HL-60 (cell line): Measurements from ENCODE around the gene CRYM.

Experiments
- GABPA ChIP-seq: IDR thresholded peaks from 2 replicates; pipeline ENCODE4 v1.6.1; 2012; ENCODE audit warnings: low read depth
- POLR2AphosphoS5 ChIP-seq: IDR thresholded peaks from 2 replicates; pipeline ENCODE4 v1.6.1; 2012; ENCODE audit warnings: low read depth
- SPI1 ChIP-seq: IDR thresholded peaks from 2 replicates; pipeline ENCODE4 v1.6.1; 2012; ENCODE audit warnings: low read depth, mild to moderate bottlenecking, borderline replicate concordance
- TF ChIP-seq, protein P1 (sequence below): IDR thresholded peaks from one replicate; pipeline ENCODE4 v1.5.1; 2011; ENCODE audit warnings: low read length, control low read depth, inconsistent platforms; ENCODE audit not compliant: insufficient read depth
- TF ChIP-seq, protein P2 (sequence below): IDR thresholded peaks from 2 replicates; pipeline ENCODE4 v1.6.1; 2012; ENCODE audit warnings: low read depth; ENCODE audit not compliant: insufficient replicate concordance

DNA sequence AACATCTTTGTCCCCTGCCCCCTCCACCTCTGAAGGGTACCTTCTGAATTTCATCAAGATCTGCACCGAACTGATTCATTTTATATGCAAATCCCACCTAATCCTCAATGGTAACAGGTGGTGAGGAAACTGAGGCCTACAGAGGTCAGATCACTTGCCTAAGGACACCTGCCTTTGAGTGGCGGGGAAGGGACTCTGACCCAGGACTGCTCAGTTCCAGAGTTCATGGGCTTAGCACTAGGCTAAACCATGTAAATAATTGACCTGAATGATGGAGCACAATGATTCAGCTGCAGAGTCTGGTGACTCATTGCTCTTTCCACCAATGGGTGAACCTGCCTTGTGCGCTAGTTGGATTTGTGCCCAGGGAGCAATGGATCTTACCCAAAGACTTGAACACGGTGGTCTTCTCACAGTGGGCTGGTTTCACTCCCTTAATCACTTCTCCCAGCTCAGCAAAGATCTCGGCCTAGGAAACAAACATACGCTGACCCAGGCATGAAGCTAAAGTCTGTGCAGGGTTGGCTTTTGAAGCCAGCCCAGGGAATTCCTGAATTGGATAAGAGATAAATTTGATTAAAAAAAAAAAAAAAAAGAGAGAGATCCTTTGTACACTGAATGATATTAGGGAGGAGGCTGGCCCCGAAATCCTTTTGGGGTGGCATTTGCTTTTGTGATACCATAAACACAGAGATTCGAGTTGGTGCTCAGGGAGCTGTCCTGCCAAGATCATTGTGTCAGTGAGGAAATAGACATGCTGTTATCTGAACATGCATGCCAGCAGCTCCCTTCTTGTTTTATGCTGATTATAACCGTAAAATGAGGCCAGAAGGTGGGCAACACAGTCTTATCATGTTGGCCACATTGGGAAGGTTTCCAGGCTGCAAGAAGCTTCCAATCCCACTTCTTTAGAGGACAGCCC lies 17.0 kb downstream of the CRYM start:
- TF ChIP-seq POLR2AphosphoS5 (no peak), GABPA (no peak), SPI1 (no peak)
- TF ChIP-seq, protein P1, sequence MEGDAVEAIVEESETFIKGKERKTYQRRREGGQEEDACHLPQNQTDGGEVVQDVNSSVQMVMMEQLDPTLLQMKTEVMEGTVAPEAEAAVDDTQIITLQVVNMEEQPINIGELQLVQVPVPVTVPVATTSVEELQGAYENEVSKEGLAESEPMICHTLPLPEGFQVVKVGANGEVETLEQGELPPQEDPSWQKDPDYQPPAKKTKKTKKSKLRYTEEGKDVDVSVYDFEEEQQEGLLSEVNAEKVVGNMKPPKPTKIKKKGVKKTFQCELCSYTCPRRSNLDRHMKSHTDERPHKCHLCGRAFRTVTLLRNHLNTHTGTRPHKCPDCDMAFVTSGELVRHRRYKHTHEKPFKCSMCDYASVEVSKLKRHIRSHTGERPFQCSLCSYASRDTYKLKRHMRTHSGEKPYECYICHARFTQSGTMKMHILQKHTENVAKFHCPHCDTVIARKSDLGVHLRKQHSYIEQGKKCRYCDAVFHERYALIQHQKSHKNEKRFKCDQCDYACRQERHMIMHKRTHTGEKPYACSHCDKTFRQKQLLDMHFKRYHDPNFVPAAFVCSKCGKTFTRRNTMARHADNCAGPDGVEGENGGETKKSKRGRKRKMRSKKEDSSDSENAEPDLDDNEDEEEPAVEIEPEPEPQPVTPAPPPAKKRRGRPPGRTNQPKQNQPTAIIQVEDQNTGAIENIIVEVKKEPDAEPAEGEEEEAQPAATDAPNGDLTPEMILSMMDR: no peak
- TF ChIP-seq, protein P2, sequence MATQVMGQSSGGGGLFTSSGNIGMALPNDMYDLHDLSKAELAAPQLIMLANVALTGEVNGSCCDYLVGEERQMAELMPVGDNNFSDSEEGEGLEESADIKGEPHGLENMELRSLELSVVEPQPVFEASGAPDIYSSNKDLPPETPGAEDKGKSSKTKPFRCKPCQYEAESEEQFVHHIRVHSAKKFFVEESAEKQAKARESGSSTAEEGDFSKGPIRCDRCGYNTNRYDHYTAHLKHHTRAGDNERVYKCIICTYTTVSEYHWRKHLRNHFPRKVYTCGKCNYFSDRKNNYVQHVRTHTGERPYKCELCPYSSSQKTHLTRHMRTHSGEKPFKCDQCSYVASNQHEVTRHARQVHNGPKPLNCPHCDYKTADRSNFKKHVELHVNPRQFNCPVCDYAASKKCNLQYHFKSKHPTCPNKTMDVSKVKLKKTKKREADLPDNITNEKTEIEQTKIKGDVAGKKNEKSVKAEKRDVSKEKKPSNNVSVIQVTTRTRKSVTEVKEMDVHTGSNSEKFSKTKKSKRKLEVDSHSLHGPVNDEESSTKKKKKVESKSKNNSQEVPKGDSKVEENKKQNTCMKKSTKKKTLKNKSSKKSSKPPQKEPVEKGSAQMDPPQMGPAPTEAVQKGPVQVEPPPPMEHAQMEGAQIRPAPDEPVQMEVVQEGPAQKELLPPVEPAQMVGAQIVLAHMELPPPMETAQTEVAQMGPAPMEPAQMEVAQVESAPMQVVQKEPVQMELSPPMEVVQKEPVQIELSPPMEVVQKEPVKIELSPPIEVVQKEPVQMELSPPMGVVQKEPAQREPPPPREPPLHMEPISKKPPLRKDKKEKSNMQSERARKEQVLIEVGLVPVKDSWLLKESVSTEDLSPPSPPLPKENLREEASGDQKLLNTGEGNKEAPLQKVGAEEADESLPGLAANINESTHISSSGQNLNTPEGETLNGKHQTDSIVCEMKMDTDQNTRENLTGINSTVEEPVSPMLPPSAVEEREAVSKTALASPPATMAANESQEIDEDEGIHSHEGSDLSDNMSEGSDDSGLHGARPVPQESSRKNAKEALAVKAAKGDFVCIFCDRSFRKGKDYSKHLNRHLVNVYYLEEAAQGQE: no peak
